Activated naive CD4-positive, alpha-beta T cell treated with anti-CD3 and anti-CD28 coated beads, Interleukin-2, amount 50 U/mL, for 24 hours (primary cell): ENCODE results near the gene CTNND2.

ENCODE experiments used
- H3K27ac Mint-ChIP-seq: one replicate; pipeline ENCODE4 v1.8.0; 2021; ENCODE audit warnings: mild to moderate bottlenecking, mixed read lengths
- H3K27me3 Mint-ChIP-seq: one replicate; pipeline ENCODE4 v1.8.0; 2021; ENCODE audit warnings: mixed read lengths
- H3K36me3 Mint-ChIP-seq: one replicate; pipeline ENCODE4 v1.8.0; 2021; ENCODE audit warnings: mixed read lengths
- H3K4me1 Mint-ChIP-seq: one replicate; pipeline ENCODE4 v1.8.0; 2021; ENCODE audit warnings: mixed read lengths
- H3K4me3 Mint-ChIP-seq: one replicate; pipeline ENCODE4 v1.8.0; 2021; ENCODE audit warnings: mild to moderate bottlenecking, mixed read lengths
- H3K9me3 Mint-ChIP-seq: one replicate; pipeline ENCODE4 v1.8.0; 2021; ENCODE audit warnings: mixed read lengths

Gene CTNND2

GRCh38 chr5:11234501-11234911 is 669.7 kb downstream of the CTNND2 start:
- peak overlapping the region; percentile 63 for H3K27ac Mint-ChIP-seq
- peaks cover 27% of the 10 kb centered on the region for H3K4me1 Mint-ChIP-seq
- H3K36me3 Mint-ChIP-seq, result no peaks in the 10 kb centered on the region
- peaks cover 6% of the 10 kb centered on the region for H3K9me3 Mint-ChIP-seq
- peak overlapping the region; percentile 47 for H3K4me3 Mint-ChIP-seq
- no peaks in the 10 kb centered on the region for H3K27me3 Mint-ChIP-seq

DNA sequence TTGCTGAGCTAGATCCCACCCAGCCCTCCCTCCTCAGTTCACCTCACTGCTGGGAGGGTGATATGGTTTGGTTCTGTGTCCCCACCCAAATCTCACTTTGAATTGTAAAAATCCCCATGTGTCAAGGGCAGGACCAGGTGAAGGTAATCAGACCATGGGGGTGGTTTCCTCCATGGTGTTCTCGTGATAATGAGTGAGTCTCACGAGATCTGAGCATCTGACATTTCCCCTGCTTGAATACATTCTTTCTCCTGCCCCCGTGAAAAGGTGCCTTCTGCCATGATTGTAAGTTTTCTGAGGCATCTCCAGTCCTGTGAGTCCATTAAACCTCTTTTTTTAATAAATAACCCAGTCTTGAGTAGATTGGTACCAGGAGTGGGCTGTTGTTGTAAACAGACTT is 673.4 kb downstream of the CTNND2 start:
- H3K9me3 Mint-ChIP-seq, result peaks cover 6% of the 10 kb centered on the region
- H3K36me3 Mint-ChIP-seq, result no peaks in the 10 kb centered on the region
- no peaks in the 10 kb centered on the region for H3K27me3 Mint-ChIP-seq
- H3K4me1 Mint-ChIP-seq, result peaks cover 27% of the 10 kb centered on the region
- no peak overlapping the region for H3K4me3 Mint-ChIP-seq
- H3K27ac Mint-ChIP-seq, result no peak overlapping the region

DNA sequence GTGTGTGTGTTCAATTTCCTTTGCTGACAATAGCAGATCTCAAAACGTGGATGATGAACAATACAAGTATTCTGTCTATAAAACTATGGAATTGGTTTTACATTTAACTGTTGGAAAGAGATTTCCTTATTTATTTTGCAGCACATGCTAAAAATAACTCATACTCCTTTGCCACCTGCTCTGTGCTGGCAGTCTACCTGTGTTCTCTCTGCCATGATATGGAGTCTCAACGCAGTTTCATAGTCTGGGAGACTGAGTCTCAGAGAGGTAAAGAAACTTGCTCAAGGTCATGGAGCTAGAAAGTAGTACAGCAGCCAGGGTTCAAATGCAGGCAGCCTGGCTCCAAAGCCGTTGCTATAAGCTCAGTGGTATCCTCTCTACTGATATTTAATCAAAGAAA is 677.2 kb downstream of the CTNND2 start:
- Mint-ChIP-seq H3K36me3 (no peaks in the 10 kb centered on the region), H3K4me3 (no peak overlapping the region), H3K4me1 (no peaks in the 10 kb centered on the region), H3K27me3 (no peaks in the 10 kb centered on the region), H3K27ac (no peak overlapping the region), H3K9me3 (peaks cover 6% of the 10 kb centered on the region)

GRCh38 chr5:11224436-11225187 is 679.6 kb downstream of the CTNND2 start:
- Mint-ChIP-seq H3K27me3 (no peaks in the 10 kb centered on the region), H3K4me1 (no peaks in the 10 kb centered on the region), H3K27ac (no peak overlapping the region), H3K36me3 (no peaks in the 10 kb centered on the region), H3K9me3 (no peaks in the 10 kb centered on the region), H3K4me3 (no peak overlapping the region)

GRCh38 chr5:11222169-11222568 is 682.1 kb downstream of the CTNND2 start:
- Mint-ChIP-seq H3K27ac (no peak overlapping the region), H3K4me3 (no peak overlapping the region), H3K36me3 (no peaks in the 10 kb centered on the region), H3K4me1 (no peaks in the 10 kb centered on the region), H3K27me3 (peaks cover 3% of the 10 kb centered on the region), H3K9me3 (no peaks in the 10 kb centered on the region)

- Mint-ChIP-seq H3K4me1 (no peaks in the 10 kb centered on the region), H3K27ac (no peak overlapping the region), H3K4me3 (no peak overlapping the region), H3K27me3 (peaks cover 3% of the 10 kb centered on the region), H3K36me3 (no peaks in the 10 kb centered on the region), H3K9me3 (no peaks in the 10 kb centered on the region)
Observed at GRCh38 chr5:11214864-11215644, 689.2 kb downstream of the CTNND2 start.

DNA sequence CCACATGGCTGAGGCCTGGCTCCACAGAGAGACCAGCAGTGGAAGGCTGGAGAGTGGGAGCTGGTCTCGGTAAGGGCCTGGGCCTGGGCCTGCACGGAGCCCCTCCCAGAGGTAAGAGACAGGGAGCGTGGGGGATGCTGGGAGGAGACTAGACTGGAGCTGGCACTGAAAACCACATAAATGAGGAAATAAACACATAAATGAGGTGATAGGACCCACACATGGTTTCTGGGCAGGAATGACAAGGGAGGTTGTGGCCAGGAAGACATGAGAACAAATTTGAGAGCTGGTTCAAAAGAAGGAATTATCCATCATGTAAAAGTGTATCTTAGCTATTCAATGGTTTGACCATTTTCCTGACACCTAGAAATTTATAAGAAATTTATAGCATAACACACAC is 691.5 kb downstream of the CTNND2 start:
- Mint-ChIP-seq H3K36me3 (no peaks in the 10 kb centered on the region), H3K4me3 (no peak overlapping the region), H3K9me3 (no peaks in the 10 kb centered on the region), H3K27ac (no peak overlapping the region), H3K4me1 (no peaks in the 10 kb centered on the region), H3K27me3 (no peaks in the 10 kb centered on the region)

GRCh38 chr5:11197726-11198125 is 706.5 kb downstream of the CTNND2 start:
- Mint-ChIP-seq H3K36me3 (no peaks in the 10 kb centered on the region), H3K27me3 (peaks cover 1% of the 10 kb centered on the region), H3K9me3 (no peaks in the 10 kb centered on the region), H3K4me1 (no peaks in the 10 kb centered on the region), H3K4me3 (no peak overlapping the region), H3K27ac (no peak overlapping the region)

DNA sequence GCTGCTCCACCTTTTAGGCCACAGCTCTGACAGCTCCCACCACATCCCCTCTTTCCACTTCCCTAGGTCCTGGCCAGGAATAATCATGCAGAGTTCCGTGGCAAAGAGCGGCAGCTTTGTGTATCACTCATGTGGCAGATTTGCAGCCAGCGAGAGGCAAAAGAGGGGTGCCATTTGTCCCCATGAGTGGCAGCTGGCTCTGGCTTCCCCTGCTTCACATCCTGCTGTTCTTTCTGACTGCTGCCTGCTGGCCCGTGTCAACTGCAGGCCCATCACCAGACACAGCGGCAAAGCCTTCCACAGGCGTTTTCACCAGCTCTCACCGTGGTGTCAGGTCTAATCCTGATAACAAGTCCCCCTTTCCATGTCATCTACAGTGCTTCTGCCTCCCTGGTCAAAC is 712.6 kb downstream of the CTNND2 start:
- no peaks in the 10 kb centered on the region for H3K9me3 Mint-ChIP-seq
- H3K4me3 Mint-ChIP-seq, result no peak overlapping the region
- H3K36me3 Mint-ChIP-seq, result no peaks in the 10 kb centered on the region
- peaks cover 1% of the 10 kb centered on the region for H3K27me3 Mint-ChIP-seq
- H3K4me1 Mint-ChIP-seq, result no peaks in the 10 kb centered on the region
- H3K27ac Mint-ChIP-seq, result no peak overlapping the region

DNA sequence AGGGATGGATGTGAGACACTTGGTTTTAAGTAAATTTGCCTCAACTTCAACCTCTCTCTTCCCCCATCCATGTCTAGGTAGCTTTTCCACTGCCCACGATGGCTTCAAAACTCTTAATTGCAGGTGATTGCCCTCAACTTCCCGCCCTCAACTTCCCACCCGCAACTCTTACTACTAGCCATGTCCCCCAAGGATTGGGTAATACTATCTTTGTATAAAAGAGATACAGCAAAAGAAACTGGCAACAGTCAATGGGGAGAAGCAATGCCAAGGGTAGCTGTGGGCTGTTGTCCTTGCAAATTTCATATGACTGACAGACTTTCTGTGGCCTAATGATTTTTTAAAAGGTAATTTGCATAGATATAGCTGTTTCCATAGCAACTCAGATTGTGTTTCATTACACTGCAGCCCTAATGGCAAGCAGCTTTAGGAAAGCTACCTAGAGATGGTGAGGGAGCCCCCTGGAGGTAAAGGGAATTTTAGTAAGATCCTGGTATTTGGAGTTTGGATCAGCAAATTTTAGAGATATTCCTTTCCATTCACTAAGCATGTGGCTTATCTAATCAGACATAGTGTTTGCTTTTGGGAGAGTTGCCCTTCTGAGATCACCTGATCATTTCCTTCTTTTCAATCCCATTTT is 721.7 kb downstream of the CTNND2 start:
- Mint-ChIP-seq H3K27me3 (no peaks in the 10 kb centered on the region), H3K4me3 (no peak overlapping the region), H3K4me1 (no peaks in the 10 kb centered on the region), H3K36me3 (no peaks in the 10 kb centered on the region), H3K27ac (no peak overlapping the region), H3K9me3 (no peaks in the 10 kb centered on the region)

GRCh38 chr5:11181940-11182339 is 722.3 kb downstream of the CTNND2 start:
- no peaks in the 10 kb centered on the region for H3K9me3 Mint-ChIP-seq
- no peaks in the 10 kb centered on the region for H3K4me1 Mint-ChIP-seq
- no peaks in the 10 kb centered on the region for H3K36me3 Mint-ChIP-seq
- H3K4me3 Mint-ChIP-seq, result no peak overlapping the region
- no peak overlapping the region for H3K27ac Mint-ChIP-seq
- H3K27me3 Mint-ChIP-seq, result no peaks in the 10 kb centered on the region

- H3K36me3 Mint-ChIP-seq, result no peaks in the 10 kb centered on the region
- H3K27me3 Mint-ChIP-seq, result no peaks in the 10 kb centered on the region
- H3K27ac Mint-ChIP-seq, result no peak overlapping the region
- H3K9me3 Mint-ChIP-seq, result no peaks in the 10 kb centered on the region
- H3K4me3 Mint-ChIP-seq, result no peak overlapping the region
- no peaks in the 10 kb centered on the region for H3K4me1 Mint-ChIP-seq
Observed at GRCh38 chr5:11180890-11181289, 723.4 kb downstream of the CTNND2 start.

DNA sequence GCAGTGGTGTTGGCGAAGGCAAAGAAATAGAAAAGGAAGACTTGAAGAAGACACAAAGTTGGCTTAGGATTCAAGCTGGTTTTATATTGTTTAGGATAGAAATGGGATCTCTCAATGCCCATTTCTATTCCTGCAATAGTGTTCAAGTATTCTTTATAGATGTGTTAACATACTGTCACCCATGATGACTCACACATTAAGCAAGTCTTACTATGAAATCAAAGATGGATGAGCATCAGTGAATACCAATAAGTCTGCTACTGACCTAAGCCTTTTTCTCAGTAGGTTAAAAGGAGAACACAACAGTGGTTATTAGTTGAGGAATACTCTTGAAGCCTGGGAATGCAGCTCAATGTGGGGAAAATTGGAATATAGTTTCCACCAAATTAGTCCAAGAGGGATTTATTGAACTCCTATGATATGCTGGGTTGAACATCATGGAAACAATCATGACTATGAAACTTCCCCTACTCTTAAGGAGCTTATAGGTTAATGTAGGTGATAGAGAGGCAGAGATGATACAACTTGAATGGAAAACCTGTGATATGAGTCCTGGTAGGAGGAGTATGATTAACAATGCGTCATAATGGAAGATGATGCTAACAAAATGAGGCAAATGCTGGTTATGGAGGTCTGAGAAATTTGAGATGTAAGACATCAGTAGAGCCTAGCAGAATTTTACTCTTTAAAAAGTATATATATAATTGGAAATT is 726.1 kb downstream of the CTNND2 start:
- H3K4me3 Mint-ChIP-seq, result no peak overlapping the region
- H3K4me1 Mint-ChIP-seq, result no peaks in the 10 kb centered on the region
- no peaks in the 10 kb centered on the region for H3K36me3 Mint-ChIP-seq
- peak overlapping the region; percentile 31 for H3K27ac Mint-ChIP-seq
- no peaks in the 10 kb centered on the region for H3K9me3 Mint-ChIP-seq
- no peaks in the 10 kb centered on the region for H3K27me3 Mint-ChIP-seq

- Mint-ChIP-seq H3K27ac (no peak overlapping the region), H3K4me3 (no peak overlapping the region), H3K9me3 (no peaks in the 10 kb centered on the region), H3K27me3 (peaks cover 5% of the 10 kb centered on the region), H3K4me1 (peaks cover 3% of the 10 kb centered on the region), H3K36me3 (no peaks in the 10 kb centered on the region)
Observed at GRCh38 chr5:11174591-11174990, 729.7 kb downstream of the CTNND2 start.

GRCh38 chr5:11172484-11172883 is 731.8 kb downstream of the CTNND2 start:
- no peak overlapping the region for H3K27ac Mint-ChIP-seq
- H3K4me1 Mint-ChIP-seq, result peaks cover 3% of the 10 kb centered on the region
- H3K4me3 Mint-ChIP-seq, result no peak overlapping the region
- H3K27me3 Mint-ChIP-seq, result peaks cover 8% of the 10 kb centered on the region
- H3K9me3 Mint-ChIP-seq, result no peaks in the 10 kb centered on the region
- H3K36me3 Mint-ChIP-seq, result no peaks in the 10 kb centered on the region
